Spleen (tissue), 11 donors: ENCODE measurements around the gene PHYKPL. TPM values are rescaled to one million over a fixed set of nuclear protein-coding genes. Genes with fewer than 3 reads are reported as not detected.

ENCODE experiments used
- DNase-seq: peaks from one replicate; pipeline ENCODE4 v3.0.0-alpha.2; 2020
- H3K27ac ChIP-seq, 8 donors: fragments of 200-600 bp; sonication (generic) in 7 of 8; 1 replicate in 4 of 8; 2 replicates in 4 of 8; pipeline versions ENCODE4 v1.5.0 to v1.8.0; 2016 to 2021; ENCODE audit warnings: inconsistent platforms in 4 of 8, mild to moderate bottlenecking in 4 of 8, moderate library complexity in 1 of 8
- H3K27me3 ChIP-seq, 7 donors: fragments of 200-600 bp; sonication (generic) in 6 of 7; replicated peaks in 1 of 7; 1 replicate in 4 of 7; 2 replicates in 3 of 7; pipeline versions ENCODE4 v1.5.0 to v1.8.0; 2016 to 2021; ENCODE audit warnings: inconsistent platforms in 3 of 7, mild to moderate bottlenecking in 1 of 7
- H3K36me3 ChIP-seq, 6 donors: fragments of 200-600 bp; sonication (generic) in 5 of 6; 1 replicate in 4 of 6; 2 replicates in 2 of 6; pipeline versions ENCODE4 v1.5.0 to v1.8.0; 2016 to 2021; ENCODE audit warnings: inconsistent platforms in 2 of 6
- H3K4me1 ChIP-seq, 6 donors: fragments of 200-600 bp; sonication (generic) in 5 of 6; 1 replicate in 3 of 6; 2 replicates in 3 of 6; pipeline versions ENCODE4 v1.5.0 to v1.8.0; 2016 to 2021; ENCODE audit warnings: inconsistent platforms in 3 of 6
- H3K4me3 ChIP-seq, 8 donors: fragments of 200-600 bp; sonication (generic) in 7 of 8; 1 replicate in 4 of 8; 2 replicates in 4 of 8; pipeline versions ENCODE4 v1.5.0 to v1.8.0; 2016 to 2021; ENCODE audit warnings: inconsistent platforms in 4 of 8, mild to moderate bottlenecking in 4 of 8, moderate library complexity in 2 of 8
- H3K9me3 ChIP-seq, 8 donors: fragments of 200-600 bp; sonication (generic) in 7 of 8; 1 replicate in 4 of 8; 2 replicates in 4 of 8; pipeline versions ENCODE4 v1.5.0 to v1.8.0; 2016 to 2021; ENCODE audit warnings: inconsistent platforms in 4 of 8
- CTCF ChIP-seq, 11 experiments: fragments of 200-600 bp in 7 of 11; fragments of 450-650 bp in 4 of 11; sonication (generic) in 4 of 11; IDR thresholded peaks in 8 of 11; conservative IDR thresholded peaks in 3 of 11; 1 replicate in 7 of 11; 2 replicates in 4 of 11; pipeline versions ENCODE4 v1.4.0 to v1.8.0; 2016 to 2021; ENCODE audit warnings: antibody characterized with exemption in 11 of 11, inconsistent platforms in 4 of 11, mild to moderate bottlenecking in 1 of 11
- POLR2A ChIP-seq, 3 donors: fragments of 450-650 bp; IDR thresholded peaks; one replicate each; pipeline ENCODE4 v1.5.1; 2017; ENCODE audit warnings: antibody characterized with exemption in 3 of 3, mild to moderate bottlenecking in 1 of 3
- POLR2AphosphoS5 ChIP-seq, 3 donors: sonication (generic); formaldehyde crosslinking; IDR thresholded peaks; one replicate each; pipeline ENCODE4 v1.5.1; 2017; ENCODE audit warnings: antibody characterized with exemption in 3 of 3
- WGBS, 5 donors: extraction: QIAGEN DNeasy Blood & Tissue Kit in 3 of 5; methylation state at CpG; one replicate each; pipeline versions ENCODE4 v1.1.5 to v1.1.7; 2013 to 2018; 5-methylcytosine and 5-hydroxymethylcytosine counted together
- intact Hi-C: fragments of 100-400 bp; cut with DNase I; formaldehyde crosslinking; loops from one replicate; pipeline ENCODE4 v1.15.0; 2023; ENCODE audit warnings: low total_unique reads
- polyA plus RNA-seq, 3 donors: library from polyadenylated mRNA; stranded (reverse); fragments of 200-250 nt; gene quantifications; one replicate each; pipeline ENCODE4 v1.2.1, GENCODE V29; 2013
- total RNA-seq, 7 donors: library from RNA; depleted of rRNA in 3 of 7; stranded (reverse); fragments of >200 nt in 3 of 7; fragmentation: NEBNext Ultra II Directional in 4 of 7; extraction: Animal tissue kit (Norgen Biotek cat#: 25700) in 4 of 7; gene quantifications; one replicate each; pipeline versions ENCODE4 v1.1.0 to v1.2.1, GENCODE V29; 2016 to 2021
- donor health status: healthy with polysubstance abuse.
- donor health status: DM: no; HTN: no; CAD: no; lungs with moderate emphysema.
- donor health status: DM: no; HTN: no; CAD: no.
- donor health status: Bipolar disorder and iron deficiency.
- donor health status: healthy.
- donor health status: DM: no; HTN: no; CAD: no.
- donor health status: DM: yes; HTN: yes; CAD: no.

The PHYKPL gene
- total and polyA plus RNA-seq, 10 donors, result 46.9 to 209 (median 105) TPM

GRCh38 chr5:178238711-178239592, 6.3 kb upstream of the PHYKPL start:
- intact Hi-C loops, result no loop called here
- Histone ChIP-seq H3K4me3 (peak overlapping the region in 1 of 8 donors; percentile 25), H3K36me3 (no peaks in the 10 kb centered on the region), H3K9me3 (no peaks in the 10 kb centered on the region), H3K4me1 (peaks cover 21 to 85% (median 75%) of the 10 kb centered on the region in 6 donors), H3K27me3 (no peaks in the 10 kb centered on the region), H3K27ac (peak overlapping the region in 7 of 8 donors; percentile 86 to 93 (median 90))
- TF ChIP-seq CTCF (IDR thresholded peaks at IDR 0.05 in 8 of 11, conservative IDR thresholded peaks at IDR 0.05 in 3 of 11), result no peak
- no peak for TF ChIP-seq POLR2AphosphoS5 (IDR thresholded peaks at IDR 0.05)
- no peak for TF ChIP-seq POLR2A (IDR thresholded peaks at IDR 0.05)
- WGBS, 5 donors, result 24 to 44% (median 35%) methylated on average over 8 to 17 of the region's 17 CpGs
- peak; percentile 87 for DNase-seq

GRCh38 chr5:178238313-178238635, 5.7 kb upstream of the PHYKPL start:
- no peak for DNase-seq
- Histone ChIP-seq H3K27ac (peak overlapping the region in 7 of 8 donors; percentile 86 to 93 (median 90)), H3K4me3 (no peak overlapping the region), H3K36me3 (no peaks in the 10 kb centered on the region), H3K9me3 (no peaks in the 10 kb centered on the region), H3K27me3 (no peaks in the 10 kb centered on the region), H3K4me1 (peaks cover 21 to 88% (median 78%) of the 10 kb centered on the region in 6 donors)
- 81 to 95% (median 92%) methylated on average over 6 of the region's 6 CpGs for WGBS, 5 donors
- intact Hi-C loops, result no loop called here
- no peak for TF ChIP-seq CTCF (IDR thresholded peaks at IDR 0.05 in 8 of 11, conservative IDR thresholded peaks at IDR 0.05 in 3 of 11)
- no peak for TF ChIP-seq POLR2A (IDR thresholded peaks at IDR 0.05)
- TF ChIP-seq POLR2AphosphoS5 (IDR thresholded peaks at IDR 0.05), result no peak

GRCh38 chr5:178237431-178238312, 5.1 kb upstream of the PHYKPL start:
- peaks cover 26 to 94% (median 84%) of the 10 kb centered on the region in 6 donors for H3K4me1 ChIP-seq
- H3K36me3 ChIP-seq, result no peaks in the 10 kb centered on the region
- H3K4me3 ChIP-seq, result no peak overlapping the region
- TF ChIP-seq POLR2A (IDR thresholded peaks at IDR 0.05) (no peak), POLR2AphosphoS5 (IDR thresholded peaks at IDR 0.05) (peak in 1 of 3 donors; percentile 15), CTCF (IDR thresholded peaks at IDR 0.05 in 8 of 11, conservative IDR thresholded peaks at IDR 0.05 in 3 of 11) (no peak)
- no peaks in the 10 kb centered on the region for H3K27me3 ChIP-seq
- H3K9me3 ChIP-seq, result no peaks in the 10 kb centered on the region
- intact Hi-C loops, result no loop called here
- peak overlapping the region in 7 of 8 donors; percentile 86 to 93 (median 90) for H3K27ac ChIP-seq
- 49 to 62% (median 56%) methylated on average over 10 to 13 of the region's 13 CpGs for WGBS, 5 donors
- no peak for DNase-seq
